ENCODE measurements around the gene HPGD. TPM values are rescaled to one million over a fixed set of nuclear protein-coding genes. Genes with fewer than 3 reads are reported as not detected.

The HPGD gene
- total RNA-seq, 2 experiments from 2014 or later: 0.76 TPM; not detected in 1

- Histone ChIP-seq H2AFZ (ENCODE audit: low read length) (no peak overlapping the region), H3K9me2 (ENCODE audit: insufficient read depth, low read length) (no peaks in the 10 kb centered on the region), H3K4me1 (ENCODE audit: insufficient read depth, low read length, poor library complexity, severe bottlenecking) (no peaks in the 10 kb centered on the region), H3K27ac (ENCODE audit: low read depth, low read length, poor library complexity, severe bottlenecking) (no peak overlapping the region), H4K20me1 (ENCODE audit: insufficient read depth, low read length) (no peaks in the 10 kb centered on the region), H3K9me3 (ENCODE audit: low read length) (no peaks in the 10 kb centered on the region), H3K4me2 (ENCODE audit: low read length) (no peak overlapping the region), H3K79me2 (ENCODE audit: insufficient read depth, low read depth, low read length) (no peaks in the 10 kb centered on the region), H3K36me3 (ENCODE audit: insufficient read depth, low read length) (no peaks in the 10 kb centered on the region), H3K4me3 (ENCODE audit: low read depth, low read length, poor library complexity, severe bottlenecking) (no peak overlapping the region)
- TF ChIP-seq CTCF (conservative IDR thresholded peaks at IDR 0.05; ENCODE audit: low read length) (no peak), EZH2phosphoT487 (IDR thresholded peaks at IDR 0.05; ENCODE audit: borderline replicate concordance, low read depth, low read length) (no peak)
- DNase-seq (ENCODE audit: low spot score): no peak
- no TSS peak for BruUV-seq (replicated peaks)
- ChIA-PET POLR2A (interaction anchor here (0.9 kb wide), 1 partner anchor 22 kb away, joined by 3 read pairs; no protein-coding TSS in a partner anchor), CTCF (ENCODE audit: unreplicated experiment) (no interaction called here)
- intact Hi-C loops (cut with micrococcal nuclease; ENCODE audit: unreplicated experiment): no loop called here
Measured at GRCh38 chr4:174545268-174545667, 23.0 kb upstream of the HPGD start.

- H2AFZ ChIP-seq (ENCODE audit: low read length): no peak overlapping the region
- BruUV-seq (replicated peaks): no TSS peak
- no peak overlapping the region for H3K27ac ChIP-seq (ENCODE audit: low read depth, low read length, poor library complexity, severe bottlenecking)
- CTCF ChIA-PET (ENCODE audit: unreplicated experiment): no interaction called here
- H3K79me2 ChIP-seq (ENCODE audit: insufficient read depth, low read depth, low read length): no peaks in the 10 kb centered on the region
- no peak overlapping the region for H3K4me3 ChIP-seq (ENCODE audit: low read depth, low read length, poor library complexity, severe bottlenecking)
- H3K4me1 ChIP-seq (ENCODE audit: insufficient read depth, low read length, poor library complexity, severe bottlenecking): no peaks in the 10 kb centered on the region
- intact Hi-C loops (cut with micrococcal nuclease; ENCODE audit: unreplicated experiment): no loop called here
- no peaks in the 10 kb centered on the region for H3K9me3 ChIP-seq (ENCODE audit: low read length)
- POLR2A ChIA-PET: interaction anchor here (0.6 to 0.9 kb wide), 2 partner anchors 23 to 39 kb away, joined by 3 to 4 read pairs; no protein-coding TSS in a partner anchor
- no peaks in the 10 kb centered on the region for H3K9me2 ChIP-seq (ENCODE audit: insufficient read depth, low read length)
- TF ChIP-seq CTCF (conservative IDR thresholded peaks at IDR 0.05; ENCODE audit: low read length) (no peak), EZH2phosphoT487 (IDR thresholded peaks at IDR 0.05; ENCODE audit: borderline replicate concordance, low read depth, low read length) (no peak)
- DNase-seq (ENCODE audit: low spot score): no peak
- H4K20me1 ChIP-seq (ENCODE audit: insufficient read depth, low read length): no peaks in the 10 kb centered on the region
- no peaks in the 10 kb centered on the region for H3K36me3 ChIP-seq (ENCODE audit: insufficient read depth, low read length)
- no peak overlapping the region for H3K4me2 ChIP-seq (ENCODE audit: low read length)
Measured at GRCh38 chr4:174544496-174544895, 22.2 kb upstream of the HPGD start.

- no peak for TF ChIP-seq CTCF (conservative IDR thresholded peaks at IDR 0.05; ENCODE audit: low read length)
- TF ChIP-seq EZH2phosphoT487 (IDR thresholded peaks at IDR 0.05; ENCODE audit: borderline replicate concordance, low read depth, low read length): no peak
- no peaks in the 10 kb centered on the region for H3K9me2 ChIP-seq (ENCODE audit: insufficient read depth, low read length)
- POLR2A ChIA-PET: no interaction called here
- CTCF ChIA-PET (ENCODE audit: unreplicated experiment): no interaction called here
- no peak overlapping the region for H3K27ac ChIP-seq (ENCODE audit: low read depth, low read length, poor library complexity, severe bottlenecking)
- DNase-seq (ENCODE audit: low spot score): no peak
- H3K79me2 ChIP-seq (ENCODE audit: insufficient read depth, low read depth, low read length): no peaks in the 10 kb centered on the region
- H3K4me3 ChIP-seq (ENCODE audit: low read depth, low read length, poor library complexity, severe bottlenecking): no peak overlapping the region
- no peaks in the 10 kb centered on the region for H3K4me1 ChIP-seq (ENCODE audit: insufficient read depth, low read length, poor library complexity, severe bottlenecking)
- H2AFZ ChIP-seq (ENCODE audit: low read length): no peak overlapping the region
- intact Hi-C loops (cut with micrococcal nuclease; ENCODE audit: unreplicated experiment): no loop called here
- no peaks in the 10 kb centered on the region for H3K9me3 ChIP-seq (ENCODE audit: low read length)
- H3K4me2 ChIP-seq (ENCODE audit: low read length): no peak overlapping the region
- no peaks in the 10 kb centered on the region for H4K20me1 ChIP-seq (ENCODE audit: insufficient read depth, low read length)
- BruUV-seq (replicated peaks): no TSS peak
- no peaks in the 10 kb centered on the region for H3K36me3 ChIP-seq (ENCODE audit: insufficient read depth, low read length)
Measured at GRCh38 chr4:174540175-174540574, 17.9 kb upstream of the HPGD start.
